ENCODE data around the gene ADGRB3.

ADGRB3 gene

GRCh38 chr6:68730291-68731054 is 95.4 kb downstream of the ADGRB3 start:
- no peak for DNase-seq (ENCODE audit: low read depth)
- TF ChIP-seq CTCF (IDR thresholded peaks at IDR 0.05; ENCODE audit: low read depth, low read length, missing control alignments) = no peak
- no peak overlapping the region for H3K4me3 ChIP-seq (ENCODE audit: low read depth, low read length)

DNA sequence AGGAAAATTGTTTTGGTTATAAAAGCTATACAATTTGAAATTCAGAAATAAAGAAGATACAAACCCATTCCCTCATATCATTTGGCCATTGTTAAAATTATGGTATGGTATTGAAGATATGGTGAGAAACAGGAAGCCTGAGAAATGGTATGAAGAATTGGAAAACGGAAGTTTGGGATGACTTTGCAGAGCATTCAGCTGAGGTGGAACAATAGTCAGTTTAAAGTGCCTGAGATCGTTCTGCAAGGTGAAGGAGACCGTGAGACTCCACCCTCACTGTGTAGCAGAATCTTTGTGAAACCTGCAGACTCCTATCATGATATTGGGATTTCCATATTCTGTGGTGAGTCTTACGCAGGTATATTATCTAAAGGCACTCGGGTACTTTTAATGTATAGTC is 97.3 kb downstream of the ADGRB3 start:
- no peak for DNase-seq (ENCODE audit: low read depth)
- no peak for TF ChIP-seq CTCF (IDR thresholded peaks at IDR 0.05; ENCODE audit: low read depth, low read length, missing control alignments)
- no peak overlapping the region for H3K4me3 ChIP-seq (ENCODE audit: low read depth, low read length)

DNA sequence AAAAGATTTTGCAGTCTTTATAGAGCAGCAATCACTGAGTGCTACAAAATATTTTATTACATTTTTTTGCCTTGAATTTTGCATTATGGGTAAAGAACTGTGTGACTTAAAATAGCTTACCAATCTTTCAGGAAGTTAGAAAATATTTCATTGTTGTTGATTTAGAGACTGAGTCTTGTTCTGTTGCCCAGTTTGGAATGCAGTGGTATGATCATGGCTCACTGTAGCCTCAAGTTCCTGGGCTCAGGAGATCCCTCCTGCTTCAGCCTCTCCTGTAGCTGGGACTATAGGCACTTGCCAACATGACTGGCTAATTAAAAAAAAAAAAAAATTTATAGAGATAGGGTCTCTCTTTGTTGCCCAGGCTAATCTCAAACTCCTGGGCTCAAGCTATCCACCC is 100.8 kb downstream of the ADGRB3 start:
- H3K4me3 ChIP-seq (ENCODE audit: low read depth, low read length) = no peak overlapping the region
- DNase-seq (ENCODE audit: low read depth) = no peak
- TF ChIP-seq CTCF (IDR thresholded peaks at IDR 0.05; ENCODE audit: low read depth, low read length, missing control alignments) = no peak

GRCh38 chr6:68737061-68737460 is 102.0 kb downstream of the ADGRB3 start:
- H3K4me3 ChIP-seq (ENCODE audit: low read depth, low read length) = no peak overlapping the region
- no peak for DNase-seq (ENCODE audit: low read depth)

GRCh38 chr6:68738039-68738438 is 103.0 kb downstream of the ADGRB3 start:
- DNase-seq (ENCODE audit: low read depth) = no peak
- no peak for TF ChIP-seq CTCF (IDR thresholded peaks at IDR 0.05; ENCODE audit: low read depth, low read length, missing control alignments)
- no peak overlapping the region for H3K4me3 ChIP-seq (ENCODE audit: low read depth, low read length)

More at GRCh38 chr6:68737061-68737460, 102.0 kb downstream of the ADGRB3 start:
- TF ChIP-seq CTCF (IDR thresholded peaks at IDR 0.05; ENCODE audit: low read depth, low read length, missing control alignments) = no peak

DNA sequence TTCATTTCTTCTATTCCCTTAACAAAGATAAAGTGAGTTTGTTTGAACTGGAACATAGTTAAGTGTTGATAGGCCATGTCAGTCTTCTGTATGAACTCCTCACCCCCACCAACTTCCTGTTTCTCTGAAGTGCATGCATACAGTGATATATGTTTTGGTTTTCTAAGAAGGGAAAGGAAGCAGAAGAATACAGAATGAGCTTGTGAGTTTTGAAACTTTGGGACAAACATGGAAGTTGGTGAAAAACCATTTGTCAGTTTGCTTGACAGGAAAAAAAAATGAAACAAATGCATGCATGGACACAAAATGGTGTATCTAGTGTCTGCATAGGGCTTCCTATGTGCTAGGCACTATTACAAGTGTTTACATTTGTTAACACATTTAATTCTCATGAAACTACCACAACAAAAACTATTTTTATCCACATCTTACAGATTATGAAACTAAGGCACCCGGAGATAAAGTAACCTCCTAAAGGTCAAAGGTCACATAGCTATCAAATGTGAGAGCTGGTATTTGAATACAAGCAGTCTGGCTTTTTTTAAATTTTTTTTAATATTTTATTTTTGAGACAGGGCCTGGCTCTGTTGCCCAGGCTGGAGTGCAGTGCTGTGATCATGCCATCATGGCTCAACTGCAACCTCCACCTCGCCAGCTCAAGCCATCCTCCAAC is 105.9 kb downstream of the ADGRB3 start:
- no peak for DNase-seq (ENCODE audit: low read depth)
- no peak for TF ChIP-seq CTCF (IDR thresholded peaks at IDR 0.05; ENCODE audit: low read depth, low read length, missing control alignments)
- no peak overlapping the region for H3K4me3 ChIP-seq (ENCODE audit: low read depth, low read length)

Data from GM12864 (cell line).